Right cardiac atrium (tissue), 5 donors: Measurements from ENCODE around the gene EVA1A. TPM values are rescaled to one million over a fixed set of nuclear protein-coding genes. Genes with fewer than 3 reads are reported as not detected.

Experiments used
- ATAC-seq, 2 donors: fragments of 200-7000 bp; cut with Tn5 transposase; one replicate each; pipeline versions ENCODE4 v1.8.0 to v1.9.1; 2020; ENCODE audit warnings: moderate library complexity in 2 of 2, mild to moderate bottlenecking in 1 of 2
- DNase-seq, 3 donors: peaks; one replicate each; pipeline ENCODE4 v3.0.0-alpha.2; 2020
- H3K27ac ChIP-seq: one replicate; pipeline ENCODE4 v1.5.1; 2013; ENCODE audit warnings: mild to moderate bottlenecking, low read length, control low read depth, moderate library complexity
- H3K27me3 ChIP-seq: one replicate; pipeline ENCODE4 v1.6.1; 2013; ENCODE audit not compliant: control insufficient read depth, insufficient read depth
- H3K4me1 ChIP-seq: one replicate; pipeline ENCODE4 v1.6.1; 2013; ENCODE audit warnings: low read length; ENCODE audit not compliant: control insufficient read depth, insufficient read depth
- H3K4me3 ChIP-seq: one replicate; pipeline ENCODE4 v1.5.1; 2013; ENCODE audit warnings: low read length, control low read depth
- H3K9me3 ChIP-seq: one replicate; pipeline ENCODE4 v1.6.1; 2013; ENCODE audit warnings: low read length; ENCODE audit not compliant: control insufficient read depth
- WGBS: extraction: QIAGEN DNeasy Blood & Tissue Kit; methylation state at CpG from one replicate; pipeline ENCODE4 v1.1.7; 2013; 5-methylcytosine and 5-hydroxymethylcytosine counted together
- intact Hi-C, 4 donors: fragments of 100-400 bp; cut with DNase I; formaldehyde crosslinking; loops; one replicate each; pipeline versions ENCODE4 v1.11.0 to v1.14.0; 2022 to 2023
- polyA plus RNA-seq: library from polyadenylated mRNA; stranded (reverse); fragments of 200-250 nt; gene quantifications from one replicate; pipeline ENCODE4 v1.2.3, GENCODE V29; 2013
- total RNA-seq, 4 donors: library from RNA; stranded (reverse); fragmentation: NEBNext Ultra II Directional; extraction: Animal tissue kit (Norgen Biotek cat#: 25700); gene quantifications; one replicate each; pipeline ENCODE4 v1.2.1, GENCODE V29; 2021
- donor health status: healthy with polysubstance abuse.
- donor health status: DM: no; HTN: yes; CAD: no.
- donor health status: DM: no; HTN: no; CAD: no.
- donor health status: DM: no; HTN: yes; CAD: no; lungs with severe emphysema.
- donor health status: DM: yes; HTN: yes; CAD: no.

EVA1A gene
- total and polyA plus RNA-seq, 5 donors: 0.24 to 0.66 (median 0.26) TPM; not detected in 2

DNA sequence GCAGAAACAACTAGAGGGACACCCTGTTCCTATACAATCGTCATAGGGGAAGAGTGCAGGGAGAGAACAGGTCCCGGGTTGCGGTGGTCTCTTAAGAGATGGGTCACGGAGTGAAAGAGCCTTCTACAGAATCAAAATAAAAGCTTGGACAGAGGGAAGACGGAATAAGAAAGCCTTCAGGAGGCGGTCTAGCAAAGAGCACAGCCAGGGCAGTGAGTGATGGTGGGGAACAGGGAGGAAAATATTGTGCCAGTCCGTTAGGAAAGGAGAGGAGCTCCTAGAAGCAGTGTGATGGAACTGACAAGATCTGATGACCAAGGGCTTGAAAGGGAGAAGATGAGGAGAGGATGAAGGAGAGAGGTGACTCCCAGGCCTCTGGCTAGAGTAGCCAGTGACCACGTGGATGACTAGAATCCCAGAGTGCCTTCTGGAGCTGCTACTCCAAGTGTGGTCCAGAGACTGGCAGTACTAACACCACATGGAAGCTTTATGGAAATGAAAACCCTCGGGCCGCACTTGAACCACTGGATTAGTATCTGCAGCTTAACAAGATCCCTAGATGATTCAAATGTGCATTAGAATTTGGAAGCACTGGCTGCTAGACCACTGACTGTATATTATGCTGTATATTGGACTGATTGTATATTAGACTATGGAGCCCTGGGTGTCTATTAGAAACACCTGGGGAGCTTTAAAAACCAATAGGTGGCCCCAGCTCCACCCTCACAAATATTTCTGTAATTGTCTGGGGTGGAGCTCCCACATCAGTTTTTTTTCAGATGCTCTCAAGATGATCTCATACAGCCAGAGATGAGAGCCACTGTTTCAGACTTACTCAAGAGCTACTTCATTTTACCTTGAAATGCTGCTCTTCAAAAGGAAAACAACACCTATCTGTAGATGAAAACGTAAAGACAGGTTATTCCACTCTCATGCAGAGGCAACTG lies 1.1 kb upstream of the EVA1A start:
- no peaks in the 10 kb centered on the region for H3K4me1 ChIP-seq
- ATAC-seq (no peak), DNase-seq (no peak)
- H3K27me3 ChIP-seq: no peaks in the 10 kb centered on the region
- H3K9me3 ChIP-seq: no peaks in the 10 kb centered on the region
- intact Hi-C loops: no loop called here
- H3K27ac ChIP-seq: no peak overlapping the region
- 70% methylated on average over 11 of the region's 11 CpGs for WGBS
- no peak overlapping the region for H3K4me3 ChIP-seq

DNA sequence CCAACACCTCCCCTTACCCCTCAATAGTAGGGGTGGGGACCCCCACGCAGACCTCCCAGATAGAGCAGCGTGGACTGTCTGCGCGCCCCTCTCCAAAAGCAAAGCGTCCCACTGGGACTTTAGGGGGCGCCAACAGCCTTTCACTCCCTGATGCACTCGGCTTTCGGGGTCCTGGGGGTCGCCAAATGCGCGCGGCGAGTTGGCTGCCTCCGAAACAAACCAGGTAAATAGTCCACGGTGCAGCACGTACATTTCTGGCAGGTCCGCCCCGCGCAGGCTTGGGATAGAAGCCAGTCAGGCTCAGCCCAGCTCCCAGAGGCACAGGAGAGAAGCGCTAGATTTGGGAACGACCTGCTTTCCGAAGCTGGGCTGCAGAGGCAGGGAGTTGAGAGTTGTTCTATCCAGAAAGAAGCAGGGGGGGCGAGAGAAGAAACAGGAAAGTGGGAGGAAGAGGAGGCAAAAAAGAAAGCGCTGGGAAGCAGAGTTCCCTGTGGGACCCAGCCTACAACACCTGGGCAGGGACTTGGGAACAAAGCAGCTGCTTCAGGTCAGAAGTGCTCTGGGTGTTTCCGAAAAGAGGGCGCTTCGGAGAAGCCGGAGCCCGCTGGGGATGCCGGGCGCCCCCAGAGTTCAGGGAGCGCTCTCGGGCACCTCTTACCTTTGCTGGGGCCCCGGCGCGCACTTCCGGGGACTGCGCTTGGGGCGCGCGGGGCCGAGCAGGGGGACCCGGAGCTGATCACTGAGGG lies 544 bp downstream of the EVA1A start:
- Histone ChIP-seq H3K27me3 (no peaks in the 10 kb centered on the region), H3K27ac (no peak overlapping the region), H3K4me1 (no peaks in the 10 kb centered on the region), H3K9me3 (no peaks in the 10 kb centered on the region), H3K4me3 (peak overlapping the region; percentile 60)
- 1% methylated on average over 43 of the region's 43 CpGs for WGBS
- intact Hi-C loops: no loop called here
- peak; percentile 27 to 37 for ATAC-seq
- peak in 1 of 3 donors; percentile 41 for DNase-seq

DNA sequence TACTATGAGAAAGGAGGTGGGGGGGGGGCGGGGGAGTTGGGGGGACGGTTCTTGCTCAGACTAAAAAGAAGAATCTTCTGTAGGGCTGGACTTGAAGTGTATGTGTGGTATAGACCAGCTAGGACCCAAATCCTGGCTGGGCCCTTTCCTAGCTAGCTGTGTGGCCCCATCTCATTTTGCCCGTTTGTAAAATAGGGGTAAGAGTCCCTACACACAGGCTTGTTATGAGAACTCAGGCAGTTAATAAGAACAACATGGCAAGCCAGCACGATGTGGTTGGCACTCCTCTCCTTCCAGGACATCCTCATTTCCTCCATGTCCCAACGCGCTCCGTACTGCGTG lies 1.1 kb downstream of the EVA1A start:
- Histone ChIP-seq H3K4me3 (no peak overlapping the region), H3K27me3 (no peaks in the 10 kb centered on the region), H3K27ac (no peak overlapping the region), H3K4me1 (no peaks in the 10 kb centered on the region), H3K9me3 (no peaks in the 10 kb centered on the region)
- intact Hi-C loops: no loop called here
- DNase-seq (no peak), ATAC-seq (no peak)
- WGBS: 17% methylated on average over 8 of the region's 8 CpGs

DNA sequence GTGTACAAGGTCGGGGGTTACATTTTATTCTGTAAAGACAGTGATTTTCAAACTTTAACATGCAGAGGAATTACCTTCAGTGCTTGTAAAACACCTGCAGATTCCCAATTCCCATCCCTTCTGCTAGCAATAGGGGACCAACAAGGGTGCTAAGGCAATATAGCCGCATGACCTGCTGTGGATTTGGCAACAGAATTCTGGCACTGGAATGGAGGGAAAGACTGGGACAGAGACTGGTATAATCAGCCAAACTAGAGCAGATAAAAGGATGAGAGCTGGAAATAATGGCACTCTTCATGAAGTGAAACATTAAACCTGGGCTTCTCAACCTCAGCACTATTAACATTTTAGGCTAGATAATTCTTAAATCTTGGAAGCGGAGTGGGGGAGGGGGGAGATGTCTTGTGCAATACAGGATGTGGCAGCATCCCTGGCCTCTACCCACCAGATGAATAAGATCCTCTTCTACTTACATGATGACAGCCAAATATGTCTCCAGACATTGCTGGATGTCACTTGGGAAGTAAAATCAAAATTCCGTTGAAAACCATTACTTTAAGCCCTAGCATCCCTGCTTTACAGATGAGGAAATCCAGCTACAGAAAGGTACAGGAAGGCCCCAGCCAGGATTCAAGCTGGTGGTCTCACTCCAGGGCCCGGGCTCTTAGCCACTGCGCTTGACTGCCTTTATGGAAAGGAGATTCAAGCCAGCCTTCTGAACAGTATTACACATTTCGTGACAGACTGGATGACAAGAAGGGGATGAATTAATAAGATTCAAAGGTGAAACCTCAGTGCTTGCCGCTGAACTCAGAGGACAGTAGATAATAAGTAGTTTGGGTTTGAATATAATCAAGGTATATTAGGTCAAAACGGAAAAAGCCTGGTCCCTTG lies 1.7 kb downstream of the EVA1A start:
- no peak for ATAC-seq
- Histone ChIP-seq H3K27me3 (no peaks in the 10 kb centered on the region), H3K4me1 (no peaks in the 10 kb centered on the region), H3K9me3 (no peaks in the 10 kb centered on the region), H3K4me3 (no peak overlapping the region), H3K27ac (no peak overlapping the region)
- DNase-seq: no peak
- intact Hi-C loops: no loop called here
- 77% methylated on average over 9 of the region's 9 CpGs for WGBS

DNA sequence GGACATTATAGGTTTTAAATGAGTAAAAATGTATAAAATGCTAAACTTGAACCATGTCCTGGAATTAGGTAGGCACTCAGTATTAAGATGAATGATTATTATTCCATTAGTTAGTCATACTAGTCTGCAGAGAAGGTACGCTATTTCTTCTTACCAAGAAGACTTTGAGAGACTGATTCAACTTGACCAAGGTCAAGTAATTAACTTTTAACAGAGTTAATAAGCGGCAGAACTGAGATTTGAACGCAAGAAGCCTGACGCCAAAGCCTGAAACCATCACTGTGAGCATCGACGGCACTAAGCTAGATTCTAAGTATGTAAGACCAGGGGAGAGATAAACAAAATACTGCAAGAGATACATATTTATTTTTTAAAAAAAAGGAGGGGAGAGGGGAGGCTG lies 2.6 kb downstream of the EVA1A start:
- intact Hi-C loops: no loop called here
- DNase-seq (no peak), ATAC-seq (no peak)
- Histone ChIP-seq H3K27me3 (no peaks in the 10 kb centered on the region), H3K4me1 (no peaks in the 10 kb centered on the region), H3K4me3 (no peak overlapping the region), H3K27ac (no peak overlapping the region), H3K9me3 (no peaks in the 10 kb centered on the region)
- 96% methylated on average over 6 of the region's 6 CpGs for WGBS

DNA sequence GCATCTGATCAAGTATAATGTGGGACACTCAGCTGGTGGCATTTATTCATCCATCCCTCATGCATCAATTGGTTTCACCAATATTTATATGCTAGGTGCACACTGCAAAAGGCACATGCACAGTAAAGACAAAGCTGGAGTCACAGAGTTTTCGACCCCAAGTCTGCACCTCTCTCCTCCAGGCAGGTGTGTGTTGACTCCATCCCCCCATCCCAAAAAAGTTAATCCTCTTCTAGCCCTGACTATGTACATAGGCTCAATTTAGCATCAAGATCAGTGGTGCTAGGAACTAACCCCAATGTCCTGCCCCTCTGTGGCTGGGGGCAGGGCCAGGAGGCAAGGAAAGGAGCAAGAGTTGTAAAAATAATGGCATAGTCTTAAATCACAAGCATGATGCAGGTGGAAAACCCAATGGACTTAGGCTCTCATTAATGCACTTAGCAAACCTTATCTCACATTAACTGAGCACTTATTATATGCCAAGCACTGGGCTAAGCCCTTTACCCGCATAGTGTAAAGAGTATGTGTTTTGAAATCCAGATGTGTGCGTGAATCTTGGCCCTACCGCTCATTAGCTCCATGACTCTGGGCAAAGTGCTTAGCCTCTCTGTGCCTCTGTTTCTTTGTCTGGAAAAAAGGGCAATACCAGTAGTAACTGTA lies 3.1 kb downstream of the EVA1A start:
- 97% methylated on average over 4 of the region's 4 CpGs for WGBS
- Histone ChIP-seq H3K27ac (no peak overlapping the region), H3K27me3 (no peaks in the 10 kb centered on the region), H3K4me1 (no peaks in the 10 kb centered on the region), H3K9me3 (no peaks in the 10 kb centered on the region), H3K4me3 (no peak overlapping the region)
- no peak for DNase-seq
- intact Hi-C loops: no loop called here
- no peak for ATAC-seq

DNA sequence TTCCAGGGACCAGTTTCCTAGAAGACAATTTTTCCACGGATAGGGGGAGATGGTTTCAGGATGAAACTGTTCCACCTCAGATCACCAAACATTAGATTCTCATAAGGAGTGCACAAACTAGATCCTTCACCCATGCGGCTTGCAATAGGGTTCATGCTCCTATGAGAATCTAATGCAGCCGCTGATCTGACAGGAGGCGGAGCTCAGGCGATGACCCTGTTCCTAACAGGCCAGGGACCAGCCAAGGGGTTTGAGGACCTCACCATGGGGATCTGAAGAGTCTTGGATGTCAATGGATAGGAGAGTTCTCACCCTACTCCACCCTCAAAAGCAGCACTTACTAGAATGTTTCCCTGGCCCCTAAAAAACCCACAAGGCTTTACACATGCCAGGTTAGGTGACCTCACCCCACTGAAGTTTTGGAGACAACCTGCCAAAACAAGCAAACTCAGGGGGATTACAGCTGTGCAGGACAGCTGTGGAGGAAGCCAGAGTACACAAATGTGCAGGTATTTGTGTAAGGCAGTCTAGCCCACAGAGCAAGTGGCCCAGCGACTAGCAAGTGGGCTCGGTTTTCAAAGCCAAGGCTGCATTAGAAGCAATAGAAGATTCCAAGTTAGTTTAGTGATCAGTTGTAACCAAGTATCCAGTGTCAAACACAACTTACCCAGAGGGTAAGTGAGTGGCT lies 3.9 kb downstream of the EVA1A start:
- H3K27ac ChIP-seq: no peak overlapping the region
- H3K27me3 ChIP-seq: no peaks in the 10 kb centered on the region
- no peaks in the 10 kb centered on the region for H3K4me1 ChIP-seq
- H3K4me3 ChIP-seq: no peak overlapping the region
- intact Hi-C loops: no loop called here
- H3K9me3 ChIP-seq: no peaks in the 10 kb centered on the region
- ATAC-seq (no peak), DNase-seq (no peak)
- WGBS: 93% methylated on average over 7 of the region's 7 CpGs

DNA sequence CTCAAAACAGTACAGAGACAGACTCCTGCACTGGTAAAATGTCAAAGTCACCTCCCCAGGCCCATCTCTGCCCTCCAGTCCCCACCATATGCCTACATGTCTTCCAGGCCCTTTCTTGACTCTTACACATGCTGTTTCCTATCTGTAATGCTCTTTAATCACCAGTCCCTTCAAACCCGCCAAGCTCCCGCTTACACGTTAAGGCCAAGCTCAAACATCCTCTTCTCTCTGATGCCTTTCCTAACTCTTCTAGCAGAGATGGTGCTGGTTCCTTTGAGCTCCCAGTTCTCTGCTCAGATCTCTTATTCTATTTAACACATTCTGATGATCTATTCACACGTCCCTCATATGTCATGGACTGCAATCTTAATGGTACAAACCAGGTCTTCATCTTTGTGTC lies 5.0 kb downstream of the EVA1A start:
- ATAC-seq (no peak), DNase-seq (no peak)
- H3K27me3 ChIP-seq: no peaks in the 10 kb centered on the region
- intact Hi-C loops: no loop called here
- H3K4me3 ChIP-seq: no peak overlapping the region
- WGBS: 87% methylated on average over 4 of the region's 4 CpGs
- no peak overlapping the region for H3K27ac ChIP-seq
- H3K4me1 ChIP-seq: no peaks in the 10 kb centered on the region
- H3K9me3 ChIP-seq: no peaks in the 10 kb centered on the region

DNA sequence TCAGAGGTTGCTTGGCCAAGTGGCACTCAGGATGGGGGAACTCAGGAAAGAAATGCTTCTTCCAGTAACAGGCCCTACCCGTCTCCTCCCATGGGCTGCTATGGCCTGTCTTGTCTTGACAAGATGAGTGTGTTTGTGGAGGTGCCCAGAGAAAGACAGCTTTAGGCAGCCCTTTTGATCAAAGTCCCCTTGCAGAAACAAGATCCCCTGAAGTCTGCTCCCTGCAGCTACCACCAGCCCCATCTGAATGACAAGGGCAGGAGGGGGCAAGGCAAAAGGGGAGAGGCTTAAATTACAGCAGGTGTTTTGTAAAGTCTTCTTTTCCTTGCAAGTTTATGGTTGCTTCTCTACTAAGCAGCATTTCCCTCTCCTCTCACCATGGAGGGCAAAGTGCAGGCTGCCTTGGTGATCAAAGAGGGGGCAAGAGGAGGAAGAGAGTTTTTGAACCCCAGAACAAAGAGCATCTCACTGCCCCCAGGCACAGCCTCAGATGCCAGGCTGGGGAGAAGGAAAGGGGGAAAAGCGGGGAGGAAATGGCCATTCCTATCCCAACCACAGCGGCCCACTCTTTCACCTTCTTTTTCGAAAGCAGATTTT lies 6.7 kb downstream of the EVA1A start:
- no peak for DNase-seq
- Histone ChIP-seq H3K27me3 (no peaks in the 10 kb centered on the region), H3K27ac (no peak overlapping the region), H3K4me3 (no peak overlapping the region), H3K9me3 (no peaks in the 10 kb centered on the region), H3K4me1 (no peaks in the 10 kb centered on the region)
- no peak for ATAC-seq
- WGBS: 85% methylated on average over 4 of the region's 4 CpGs
- intact Hi-C loops: no loop called here

DNA sequence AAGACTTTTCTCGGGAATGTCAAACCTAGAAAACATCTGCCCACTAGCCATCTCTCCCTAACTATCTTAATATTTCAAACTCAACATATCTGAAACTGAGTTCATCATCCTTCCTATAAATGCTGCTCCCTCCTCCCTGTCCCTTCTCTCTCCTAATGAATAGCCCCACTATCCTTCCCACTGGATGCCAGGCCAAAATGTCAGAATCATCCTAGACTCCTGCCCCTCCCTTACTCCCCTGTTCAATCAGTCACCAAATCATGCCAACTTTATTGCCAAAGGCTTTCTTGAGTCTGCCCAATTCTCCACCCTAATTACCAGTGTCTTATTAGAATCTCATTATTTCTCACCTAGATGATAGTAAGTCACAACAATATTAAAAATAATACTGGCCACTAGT lies 8.5 kb downstream of the EVA1A start:
- no peak overlapping the region for H3K27ac ChIP-seq
- 90% methylated on average over 1 of the region's 1 CpG for WGBS
- DNase-seq: no peak
- H3K4me3 ChIP-seq: no peak overlapping the region
- intact Hi-C loops: no loop called here
- ATAC-seq: no peak
- H3K4me1 ChIP-seq: no peaks in the 10 kb centered on the region
- H3K9me3 ChIP-seq: no peaks in the 10 kb centered on the region
- no peaks in the 10 kb centered on the region for H3K27me3 ChIP-seq
